ENCODE results near the gene PCDHGA4. TPM values are rescaled to one million over a fixed set of nuclear protein-coding genes. Genes with fewer than 3 reads are reported as not detected.

The PCDHGA4 gene
- total RNA-seq, 4 donors from 2014 or later, result 1.3 to 5.4 (median 1.5) TPM

DNA sequence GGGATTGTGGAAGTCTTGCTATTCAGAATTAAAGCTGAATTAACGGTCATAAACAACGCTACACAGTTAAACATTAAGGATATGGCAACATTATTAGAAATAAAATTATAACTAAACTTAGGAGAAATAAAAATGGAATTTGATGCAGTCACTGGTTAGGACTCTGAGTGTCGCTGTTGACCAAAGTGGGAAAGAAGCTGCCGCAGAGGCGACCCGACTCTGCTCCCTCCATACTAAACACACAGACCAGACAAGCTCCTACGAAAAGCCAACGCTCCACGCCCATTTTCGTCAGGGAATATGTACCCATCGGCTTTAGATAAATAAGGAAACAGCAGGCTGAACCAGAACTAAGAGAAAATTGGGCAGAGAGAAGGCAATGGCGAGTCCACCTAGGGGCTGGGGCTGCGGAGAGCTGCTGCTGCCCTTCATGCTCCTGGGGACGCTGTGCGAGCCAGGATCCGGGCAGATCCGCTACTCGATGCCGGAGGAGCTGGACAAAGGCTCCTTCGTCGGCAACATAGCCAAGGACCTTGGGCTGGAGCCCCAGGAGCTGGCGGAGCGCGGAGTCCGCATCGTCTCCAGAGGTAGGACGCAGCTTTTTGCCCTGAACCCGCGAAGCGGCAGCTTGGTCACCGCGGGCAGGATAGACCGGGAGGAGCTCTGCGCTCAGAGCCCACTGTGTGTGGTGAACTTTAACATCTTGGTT is 9.3 kb downstream of the PCDHGA4 start, which contains the start of gene PCDHGA5:
Gene PCDHGA5, plus strand, starts transcription at position 211 of the 709 bp plus-strand sequence. Its CDS starts 169 bp downstream, at position 380.
- Histone ChIP-seq H3K36me3 (no peaks in the 10 kb centered on the region), H3K9me3 (peaks cover 0 to 28% (median 6%) of the 10 kb centered on the region in 3 donors), H3K4me1 (peaks cover 4 to 5% of the 10 kb centered on the region in 2 donors), H3K27me3 (peaks cover 0 to 53% (median 39%) of the 10 kb centered on the region in 3 donors), H3K4me3 (peak within 1 kb of the TSS; percentile 1 to 47 (median 16)), H3K27ac (no peak within 1 kb of the TSS)
- in situ Hi-C loops (cut with MboI; ENCODE audit: low sequenced_read_pairs in 4 of 4) (no loop called here), intact Hi-C loops (cut with DNase I; ENCODE audit: low total_unique reads) (no loop called here)
- no peak for DNase-seq
- TF ChIP-seq POLR2A (IDR thresholded peaks at IDR 0.05), result no peak
- TF ChIP-seq, protein P1, sequence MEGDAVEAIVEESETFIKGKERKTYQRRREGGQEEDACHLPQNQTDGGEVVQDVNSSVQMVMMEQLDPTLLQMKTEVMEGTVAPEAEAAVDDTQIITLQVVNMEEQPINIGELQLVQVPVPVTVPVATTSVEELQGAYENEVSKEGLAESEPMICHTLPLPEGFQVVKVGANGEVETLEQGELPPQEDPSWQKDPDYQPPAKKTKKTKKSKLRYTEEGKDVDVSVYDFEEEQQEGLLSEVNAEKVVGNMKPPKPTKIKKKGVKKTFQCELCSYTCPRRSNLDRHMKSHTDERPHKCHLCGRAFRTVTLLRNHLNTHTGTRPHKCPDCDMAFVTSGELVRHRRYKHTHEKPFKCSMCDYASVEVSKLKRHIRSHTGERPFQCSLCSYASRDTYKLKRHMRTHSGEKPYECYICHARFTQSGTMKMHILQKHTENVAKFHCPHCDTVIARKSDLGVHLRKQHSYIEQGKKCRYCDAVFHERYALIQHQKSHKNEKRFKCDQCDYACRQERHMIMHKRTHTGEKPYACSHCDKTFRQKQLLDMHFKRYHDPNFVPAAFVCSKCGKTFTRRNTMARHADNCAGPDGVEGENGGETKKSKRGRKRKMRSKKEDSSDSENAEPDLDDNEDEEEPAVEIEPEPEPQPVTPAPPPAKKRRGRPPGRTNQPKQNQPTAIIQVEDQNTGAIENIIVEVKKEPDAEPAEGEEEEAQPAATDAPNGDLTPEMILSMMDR (IDR thresholded peaks at IDR 0.05 in 4 of 5, conservative IDR thresholded peaks at IDR 0.05 in 1 of 5), result peak in 1 of 5 experiments; percentile 21
- peak in 1 of 2 donors; percentile 19 for ATAC-seq

GRCh38 chr5:141366016-141366896 is 11.4 kb downstream of the PCDHGA4 start:
- in situ Hi-C loops (cut with MboI; ENCODE audit: low sequenced_read_pairs in 4 of 4), result no loop called here
- no peaks in the 10 kb centered on the region for H3K36me3 ChIP-seq
- ATAC-seq, result no peak
- DNase-seq, result no peak
- TF ChIP-seq POLR2A (IDR thresholded peaks at IDR 0.05), result no peak
- TF ChIP-seq, protein P1 (IDR thresholded peaks at IDR 0.05 in 4 of 5, conservative IDR thresholded peaks at IDR 0.05 in 1 of 5), result no peak
- intact Hi-C loops (cut with DNase I; ENCODE audit: low total_unique reads), result no loop called here
- peaks cover 5 to 8% of the 10 kb centered on the region in 2 donors for H3K4me1 ChIP-seq
- peak overlapping the region in 1 of 4 donors; percentile 12 for H3K4me3 ChIP-seq
- no peak overlapping the region for H3K27ac ChIP-seq
- H3K27me3 ChIP-seq, result peaks cover 0 to 48% (median 32%) of the 10 kb centered on the region in 3 donors
- peaks cover 0 to 19% (median 5%) of the 10 kb centered on the region in 3 donors for H3K9me3 ChIP-seq

DNA sequence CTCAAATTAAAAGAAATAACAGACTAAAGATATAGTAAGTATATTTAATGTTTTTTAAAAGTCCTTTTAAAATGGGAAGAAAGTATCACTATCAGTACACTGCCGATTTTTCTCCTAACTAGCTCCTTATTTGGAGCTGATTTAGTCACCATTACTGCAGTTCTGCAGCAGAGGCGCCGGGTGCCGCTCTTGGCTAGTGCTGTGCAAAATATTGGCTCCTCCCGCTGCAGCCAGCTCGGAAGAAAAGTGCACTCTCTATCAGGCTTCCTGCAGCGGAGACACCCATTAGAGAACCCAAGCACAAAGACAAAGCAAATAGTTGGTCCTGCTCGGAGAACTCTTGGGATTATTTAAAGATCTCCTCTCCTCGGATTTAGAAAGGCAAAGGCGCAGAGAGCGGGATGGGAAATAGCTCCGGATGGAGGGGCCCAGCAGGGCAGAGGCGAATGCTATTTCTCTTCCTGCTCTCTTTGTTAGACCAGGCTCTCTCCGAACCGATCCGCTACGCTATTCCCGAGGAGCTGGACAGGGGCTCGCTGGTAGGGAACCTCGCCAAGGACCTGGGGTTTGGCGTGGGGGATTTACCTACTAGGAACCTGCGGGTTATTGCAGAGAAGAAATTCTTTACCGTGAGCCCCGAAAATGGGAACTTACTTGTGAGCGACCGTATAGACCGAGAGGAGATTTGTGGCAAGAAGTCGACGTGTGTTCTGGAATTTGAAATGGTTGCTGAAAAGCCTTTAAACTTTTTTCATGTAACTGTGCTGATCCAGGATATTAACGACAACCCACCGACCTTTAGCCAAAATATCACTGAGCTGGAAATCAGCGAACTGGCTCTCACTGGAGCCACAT is 15.4 kb downstream of the PCDHGA4 start, which contains the start of gene PCDHGB3:
Gene PCDHGB3, plus strand, starts transcription at position 249 of the 855 bp plus-strand sequence. Its CDS starts 153 bp downstream, at position 402.
- H3K27me3 ChIP-seq, result peaks cover 0 to 21% (median 20%) of the 10 kb centered on the region in 3 donors
- intact Hi-C loops (cut with DNase I; ENCODE audit: low total_unique reads), result loop anchor here (5.0 kb wide), 1 partner anchor 42 kb away; the partner anchor contains the start of gene PCDHGA10
- peak within 1 kb of the TSS; percentile 7 to 50 (median 37) for H3K4me3 ChIP-seq
- ATAC-seq (peak; percentile 62 to 87), DNase-seq (peak in 1 of 2 donors; percentile 45)
- H3K36me3 ChIP-seq, result no peaks in the 10 kb centered on the region
- no peak for TF ChIP-seq POLR2A (IDR thresholded peaks at IDR 0.05)
- TF ChIP-seq, protein P1 (IDR thresholded peaks at IDR 0.05 in 4 of 5, conservative IDR thresholded peaks at IDR 0.05 in 1 of 5), result peak in 2 of 5 experiments; percentile 19 to 43
- in situ Hi-C loops (cut with MboI; ENCODE audit: low sequenced_read_pairs in 4 of 4), result no loop called here
- H3K9me3 ChIP-seq, result peaks cover 0 to 17% (median 6%) of the 10 kb centered on the region in 3 donors
- H3K4me1 ChIP-seq, result peaks cover 0 to 4% of the 10 kb centered on the region in 2 donors
- peak within 1 kb of the TSS in 1 of 4 donors; percentile 16 for H3K27ac ChIP-seq
